ENCODE data around the gene CEMIP.
A peak's percentile ranks its signal among the peaks of the same experiment; 100 is the strongest.

DNA sequence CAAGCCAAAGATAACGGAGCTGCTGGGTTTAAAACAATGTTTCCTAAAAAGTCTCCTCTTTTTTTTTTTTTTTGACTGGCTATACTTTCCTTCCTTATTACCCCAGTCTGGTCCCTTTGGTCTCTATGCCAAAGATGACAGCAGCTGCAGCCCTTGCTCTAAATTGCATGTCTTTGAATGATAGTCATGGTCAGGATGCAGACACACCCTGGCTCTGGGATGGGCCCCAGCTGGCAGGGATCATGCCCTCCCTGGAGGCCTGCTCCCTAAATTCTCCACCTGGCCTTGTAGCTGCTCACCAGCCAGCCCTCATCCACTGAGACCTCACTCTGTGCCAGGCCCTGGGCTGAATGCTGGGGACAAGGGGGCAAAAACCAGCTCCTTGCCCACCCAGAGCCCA lies 114.6 kb downstream of the CEMIP start:
- TF ChIP-seq, protein P1, sequence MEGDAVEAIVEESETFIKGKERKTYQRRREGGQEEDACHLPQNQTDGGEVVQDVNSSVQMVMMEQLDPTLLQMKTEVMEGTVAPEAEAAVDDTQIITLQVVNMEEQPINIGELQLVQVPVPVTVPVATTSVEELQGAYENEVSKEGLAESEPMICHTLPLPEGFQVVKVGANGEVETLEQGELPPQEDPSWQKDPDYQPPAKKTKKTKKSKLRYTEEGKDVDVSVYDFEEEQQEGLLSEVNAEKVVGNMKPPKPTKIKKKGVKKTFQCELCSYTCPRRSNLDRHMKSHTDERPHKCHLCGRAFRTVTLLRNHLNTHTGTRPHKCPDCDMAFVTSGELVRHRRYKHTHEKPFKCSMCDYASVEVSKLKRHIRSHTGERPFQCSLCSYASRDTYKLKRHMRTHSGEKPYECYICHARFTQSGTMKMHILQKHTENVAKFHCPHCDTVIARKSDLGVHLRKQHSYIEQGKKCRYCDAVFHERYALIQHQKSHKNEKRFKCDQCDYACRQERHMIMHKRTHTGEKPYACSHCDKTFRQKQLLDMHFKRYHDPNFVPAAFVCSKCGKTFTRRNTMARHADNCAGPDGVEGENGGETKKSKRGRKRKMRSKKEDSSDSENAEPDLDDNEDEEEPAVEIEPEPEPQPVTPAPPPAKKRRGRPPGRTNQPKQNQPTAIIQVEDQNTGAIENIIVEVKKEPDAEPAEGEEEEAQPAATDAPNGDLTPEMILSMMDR (IDR thresholded peaks at IDR 0.05), result no peak
- no peak for TF ChIP-seq POLR2A (IDR thresholded peaks at IDR 0.05)
- peak in 1 of 2 donors; percentile 12 for TF ChIP-seq EP300 (IDR thresholded peaks at IDR 0.05)
